Keratinocyte (primary cell): Measurements from ENCODE around the gene KRI1. TPM values are rescaled to one million over a fixed set of nuclear protein-coding genes. Genes with fewer than 3 reads are reported as not detected.

Experiments used
- DNase-seq: peaks from one replicate; pipeline ENCODE4 v3.0.0-alpha.2; 2011; ENCODE audit warnings: low read depth, missing footprints, low spot score
- FAIRE-seq: peaks from 2 replicates; lab custom pipeline; 2011; peaks lifted over from hg19 to GRCh38; lab: Jason Lieb, UNC
- H2AFZ ChIP-seq: 2 replicates; pipeline ENCODE4 v1.6.0; 2012; ENCODE audit warnings: low read length, control low read depth, inconsistent platforms; ENCODE audit not compliant: control insufficient read depth
- H3K27ac ChIP-seq: 2 replicates; pipeline ENCODE4 v1.5.1; 2011; ENCODE audit warnings: low read length; ENCODE audit not compliant: control insufficient read depth, insufficient read depth
- H3K27me3 ChIP-seq: 3 replicates; pipeline ENCODE4 v1.6.0; 2011; ENCODE audit warnings: low read length; ENCODE audit not compliant: control insufficient read depth, insufficient read depth; ENCODE audit errors: extremely low read depth
- H3K36me3 ChIP-seq, 2 experiments: 2 replicates in 1 of 2; 3 replicates in 1 of 2; pipeline ENCODE4 v1.5.1; 2011; ENCODE audit warnings: low read length in 2 of 2, mild to moderate bottlenecking in 1 of 2; ENCODE audit not compliant: control insufficient read depth in 2 of 2, insufficient read depth in 2 of 2; ENCODE audit errors: extremely low read depth in 1 of 2
- H3K4me1 ChIP-seq: 3 replicates; pipeline ENCODE4 v1.5.1; 2011; ENCODE audit warnings: low read length; ENCODE audit not compliant: control insufficient read depth, insufficient read depth; ENCODE audit errors: extremely low read depth
- H3K4me2 ChIP-seq: 3 replicates; pipeline ENCODE4 v1.6.0; 2011; ENCODE audit warnings: low read depth, low read length; ENCODE audit not compliant: control insufficient read depth, insufficient read depth; ENCODE audit errors: extremely low read depth
- H3K4me3 ChIP-seq, 3 experiments: fragments of 200-600 bp in 1 of 3; sonication (generic) in 1 of 3; 2 replicates in 2 of 3; 3 replicates in 1 of 3; pipeline ENCODE4 v1.5.1; 2011 to 2016; ENCODE audit warnings: low read length in 3 of 3, mild to moderate bottlenecking in 3 of 3, control low read depth in 2 of 3, inconsistent platforms in 1 of 3, low read depth in 1 of 3, mixed read lengths in 1 of 3, mixed run types in 1 of 3, moderate library complexity in 1 of 3; ENCODE audit not compliant: control insufficient read depth in 2 of 3, insufficient read depth in 2 of 3; ENCODE audit errors: extremely low read depth in 1 of 3
- H3K79me2 ChIP-seq: 2 replicates; pipeline ENCODE4 v1.6.0; 2012; ENCODE audit warnings: low read length; ENCODE audit not compliant: control insufficient read depth, insufficient read depth
- H3K9ac ChIP-seq: 3 replicates; pipeline ENCODE4 v1.6.0; 2011; ENCODE audit warnings: low read length; ENCODE audit not compliant: control insufficient read depth, insufficient read depth; ENCODE audit errors: extremely low read depth
- H3K9me1 ChIP-seq: 3 replicates; pipeline ENCODE4 v1.6.0; 2011; ENCODE audit warnings: low read length; ENCODE audit not compliant: control insufficient read depth, insufficient read depth; ENCODE audit errors: extremely low read depth
- H3K9me3 ChIP-seq: 2 replicates; pipeline ENCODE4 v1.5.1; 2012; ENCODE audit warnings: low read depth, low read length; ENCODE audit not compliant: control insufficient read depth
- H4K20me1 ChIP-seq: 3 replicates; pipeline ENCODE4 v1.6.0; 2011; ENCODE audit warnings: low read length; ENCODE audit not compliant: control insufficient read depth, insufficient read depth; ENCODE audit errors: extremely low read depth
- CTCF ChIP-seq, 3 experiments: IDR thresholded peaks in 1 of 3; conservative IDR thresholded peaks in 1 of 3; optimal IDR thresholded peaks in 1 of 3; 2 replicates in 2 of 3; 3 replicates in 1 of 3; pipeline versions ENCODE3 to v1.5.1; 2011; ENCODE audit warnings: low read length in 3 of 3, mild to moderate bottlenecking in 3 of 3, moderate library complexity in 2 of 3, control low read depth in 1 of 3, inconsistent platforms in 1 of 3; ENCODE audit not compliant: insufficient read depth in 2 of 3; ENCODE audit errors: extremely low read depth in 1 of 3
- EZH2 ChIP-seq: IDR thresholded peaks from one replicate; pipeline ENCODE4 v1.6.1; 2012; ENCODE audit warnings: inconsistent platforms, mild to moderate bottlenecking, low read length, moderate library complexity
- dilution Hi-C: fragments of 300-500 bp; cut with MboI; formaldehyde crosslinking; loops from one replicate; pipeline ENCODE4 v1.7.0; 2020; ENCODE audit warnings: low sequenced_read_pairs; ENCODE audit not compliant: extremely low pct_ligation_motif_present
- polyA plus RNA-seq, 5 experiments: library from polyadenylated mRNA; depleted of rRNA in 3 of 5; stranded (reverse) in 3 of 5; stranded (forward) in 1 of 5; unstranded in 1 of 5; fragments of >200 nt; gene quantifications; 1 replicate in 1 of 5; 2 replicates in 3 of 5; 3 replicates in 1 of 5; pipeline versions ENCODE4 v1.2.1 to v1.2.3, GENCODE V29; 2011 to 2012; ENCODE audit warnings: missing spikeins in 2 of 5, low read depth in 1 of 5, low replicate concordance in 1 of 5

KRI1 gene
- polyA plus RNA-seq, 1 donor (not counting 4 experiments of a cell fraction or from before 2014, with no cell fraction given) = 19.0 TPM

- H3K9me1 ChIP-seq = no peaks in the 10 kb centered on the region
These were observed 3.2 kb downstream of the KRI1 start for GRCh38 chr19:10562609-10563008.

DNA sequence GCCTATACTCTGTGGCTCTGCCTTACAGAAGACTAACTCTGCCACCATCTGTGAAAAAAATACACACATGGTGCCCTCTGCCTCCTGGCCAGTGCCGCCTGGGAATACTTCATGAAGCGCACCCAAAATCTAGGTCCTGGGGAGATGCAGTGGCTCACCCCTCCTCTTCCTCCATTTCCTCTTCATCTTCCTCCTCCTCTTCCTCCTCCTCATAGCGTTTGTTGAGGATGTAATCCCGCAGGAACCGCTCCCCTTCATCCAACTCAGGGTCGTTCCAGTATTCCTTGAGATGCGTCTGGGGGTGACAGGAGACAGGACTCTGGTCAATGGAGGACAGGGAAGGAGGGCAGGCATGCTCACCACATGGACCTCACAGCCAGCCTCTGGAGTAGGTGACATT, 5.7 kb downstream of the KRI1 start:
- Histone ChIP-seq H3K36me3 (peaks cover 23 to 46% of the 10 kb centered on the region in 2 experiments), H3K79me2 (peaks cover 14% of the 10 kb centered on the region), H3K4me3 (no peak overlapping the region), H3K4me1 (peaks cover 21% of the 10 kb centered on the region), H3K9me3 (no peaks in the 10 kb centered on the region), H3K9me1 (no peaks in the 10 kb centered on the region), H2AFZ (no peak overlapping the region), H3K27ac (no peak overlapping the region), H3K4me2 (no peak overlapping the region), H3K9ac (no peak overlapping the region), H3K27me3 (no peaks in the 10 kb centered on the region), H4K20me1 (no peaks in the 10 kb centered on the region)
- dilution Hi-C loops = no loop called here
- TF ChIP-seq EZH2 (no peak), CTCF (optimal IDR thresholded peaks at IDR 0.05 in 1 of 3, IDR thresholded peaks at IDR 0.05 in 1 of 3, conservative IDR thresholded peaks at IDR 0.05 in 1 of 3; ENCODE audit: extremely low read depth in 1 of 3, insufficient read depth in 2 of 3, low read length in 3 of 3) (no peak)
- DNase-seq (no peak), FAIRE-seq (no peak)

More at GRCh38 chr19:10562609-10563008, 3.2 kb downstream of the KRI1 start:
- TF ChIP-seq CTCF (optimal IDR thresholded peaks at IDR 0.05 in 1 of 3, IDR thresholded peaks at IDR 0.05 in 1 of 3, conservative IDR thresholded peaks at IDR 0.05 in 1 of 3; ENCODE audit: extremely low read depth in 1 of 3, insufficient read depth in 2 of 3, low read length in 3 of 3) (no peak), EZH2 (no peak)
- Histone ChIP-seq H3K27ac (no peak overlapping the region), H3K9ac (no peak overlapping the region), H3K36me3 (peaks cover 21 to 32% of the 10 kb centered on the region in 2 experiments), H3K4me1 (peaks cover 17% of the 10 kb centered on the region), H3K9me3 (no peaks in the 10 kb centered on the region), H2AFZ (no peak overlapping the region), H3K27me3 (no peaks in the 10 kb centered on the region), H3K79me2 (peaks cover 18% of the 10 kb centered on the region), H3K4me3 (no peak overlapping the region), H4K20me1 (no peaks in the 10 kb centered on the region), H3K4me2 (no peak overlapping the region)
- dilution Hi-C loops = no loop called here
- FAIRE-seq = no peak
- no peak for DNase-seq
